Measurements from ENCODE around the gene NFATC1. TPM values are rescaled to one million over a fixed set of nuclear protein-coding genes. Genes with fewer than 3 reads are reported as not detected.

NFATC1 gene
- total and polyA plus RNA-seq, 8 donors, result 3.4 to 7.9 (median 4.4) TPM

- FAIRE-seq (no peak), DNase-seq (peak in 2 of 6 donors; percentile 4 to 21), ATAC-seq (no peak)
- no peaks in the 10 kb centered on the region for H3K36me3 ChIP-seq
- no peak overlapping the region for H3K27ac ChIP-seq
- peaks cover 0 to under 1% (median 0%) of the 10 kb centered on the region in 4 donors for H3K27me3 ChIP-seq
- no peak for TF ChIP-seq CTCF (IDR thresholded peaks at IDR 0.05)
- H3K9me3 ChIP-seq, result no peaks in the 10 kb centered on the region
- 72 to 73% methylated on average over 27 of the region's 27 CpGs for WGBS, 2 donors
- no peak overlapping the region for H3K4me3 ChIP-seq
- peaks cover 0 to 14% (median 10%) of the 10 kb centered on the region in 3 donors for H3K4me1 ChIP-seq
- intact Hi-C loops (cut with DNase I), result no loop called here
These were observed 1.6 kb downstream of the NFATC1 start for GRCh38 chr18:79397247-79397829.

DNA sequence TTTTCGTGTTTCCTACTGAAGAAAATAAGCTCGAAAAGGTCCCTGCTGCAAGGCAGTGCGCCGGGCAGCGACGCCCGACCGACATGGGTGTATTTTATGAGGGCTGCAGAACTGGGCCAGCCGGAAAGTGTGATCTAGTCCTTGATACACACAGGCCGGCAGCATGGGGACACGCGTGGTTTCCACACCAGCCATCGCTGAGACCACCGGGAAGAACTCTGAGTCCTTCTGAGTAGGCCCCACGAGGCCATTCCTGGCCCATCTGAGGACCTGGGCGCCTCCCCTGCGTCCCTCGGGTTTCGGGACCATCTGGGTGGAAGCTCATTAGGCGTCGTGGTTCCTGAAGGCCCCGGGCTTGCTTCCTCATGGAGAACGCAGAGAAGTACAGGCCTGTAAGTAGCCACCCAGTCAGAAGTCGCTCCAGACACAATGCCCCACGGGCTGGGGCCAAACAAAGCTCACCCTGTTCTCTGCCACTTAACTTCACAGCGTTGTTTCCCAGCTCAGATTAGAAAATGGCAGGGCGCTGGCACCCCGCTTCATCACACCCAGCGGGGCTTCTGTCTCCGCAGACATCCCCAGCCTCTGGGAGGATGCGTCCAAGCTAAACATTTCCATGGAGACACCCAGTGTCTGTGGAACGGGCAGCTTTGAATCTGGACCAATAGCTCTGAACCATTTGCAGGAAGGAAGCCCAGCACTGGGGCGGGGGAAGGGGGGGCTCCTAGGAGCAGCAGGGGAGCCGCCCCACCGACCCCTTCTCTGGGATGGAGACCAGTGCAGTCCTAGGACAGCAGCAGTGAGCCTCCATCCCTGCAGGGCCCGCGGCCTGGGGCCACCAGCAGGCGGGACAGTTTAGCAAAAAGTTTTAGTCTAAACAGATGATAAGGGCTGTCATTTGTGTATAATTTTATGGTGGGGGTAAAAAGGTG is 2.4 kb downstream of the NFATC1 start:
- peaks cover 3 to 11% (median 10%) of the 10 kb centered on the region in 3 donors for H3K4me1 ChIP-seq
- no peak overlapping the region for H3K4me3 ChIP-seq
- ATAC-seq (no peak), DNase-seq (peak in 3 of 6 donors; percentile 24 to 56 (median 51)), FAIRE-seq (no peak)
- no peaks in the 10 kb centered on the region for H3K27me3 ChIP-seq
- no peak overlapping the region for H3K27ac ChIP-seq
- intact Hi-C loops (cut with DNase I), result no loop called here
- H3K36me3 ChIP-seq, result no peaks in the 10 kb centered on the region
- WGBS, 2 donors, result 82 to 83% methylated on average over 38 of the region's 38 CpGs
- no peaks in the 10 kb centered on the region for H3K9me3 ChIP-seq
- no peak for TF ChIP-seq CTCF (IDR thresholded peaks at IDR 0.05)

- no peaks in the 10 kb centered on the region for H3K9me3 ChIP-seq
- TF ChIP-seq CTCF (IDR thresholded peaks at IDR 0.05), result no peak
- peaks cover 3 to 7% (median 7%) of the 10 kb centered on the region in 3 donors for H3K4me1 ChIP-seq
- DNase-seq (peak in 3 of 6 donors; percentile 42 to 78 (median 69)), FAIRE-seq (no peak), ATAC-seq (peak in 2 of 4 donors; percentile 1 to 12)
- H3K4me3 ChIP-seq, result peak overlapping the region; percentile 75 to 86 (median 80)
- H3K36me3 ChIP-seq, result no peaks in the 10 kb centered on the region
- H3K27ac ChIP-seq, result peak overlapping the region in 1 of 4 donors; percentile 5
- intact Hi-C loops (cut with DNase I), result no loop called here
- WGBS, 2 donors, result 18 to 26% methylated on average over 63 to 79 of the region's 79 CpGs
- H3K27me3 ChIP-seq, result no peaks in the 10 kb centered on the region
These were observed 3.7 kb downstream of the NFATC1 start for GRCh38 chr18:79399275-79400081.

DNA sequence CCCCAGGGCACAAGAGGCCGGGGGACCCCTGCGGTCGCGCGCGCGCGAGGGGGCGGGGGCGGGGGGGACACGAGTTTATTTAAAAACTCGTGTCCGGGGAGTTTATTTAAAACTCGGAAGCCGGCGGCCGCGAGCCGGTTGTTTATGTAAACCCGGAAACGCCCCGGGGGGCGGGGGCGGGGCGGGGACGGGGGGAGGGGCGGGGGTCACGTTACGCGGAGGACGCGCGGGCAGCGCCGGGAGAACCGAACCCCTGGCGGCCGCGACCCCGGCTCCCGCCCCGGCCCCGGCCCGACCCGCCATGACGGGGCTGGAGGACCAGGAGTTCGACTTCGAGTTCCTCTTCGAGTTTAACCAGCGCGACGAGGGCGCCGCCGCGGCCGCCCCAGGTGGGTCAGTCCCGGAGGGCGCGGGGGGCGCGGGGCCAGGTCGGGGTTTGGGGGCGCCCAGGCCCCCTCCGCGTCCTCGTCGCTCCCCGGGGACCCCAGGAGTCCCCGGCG is 4.4 kb downstream of the NFATC1 start:
- peak overlapping the region in 3 of 4 donors; percentile 33 to 46 (median 44) for H3K27ac ChIP-seq
- FAIRE-seq (no peak), ATAC-seq (peak; percentile 55 to 77 (median 59)), DNase-seq (peak; percentile 43 to 83 (median 70))
- H3K27me3 ChIP-seq, result no peaks in the 10 kb centered on the region
- peaks cover 0 to 3% (median under 1%) of the 10 kb centered on the region in 3 donors for H3K4me1 ChIP-seq
- no peak for TF ChIP-seq CTCF (IDR thresholded peaks at IDR 0.05)
- intact Hi-C loops (cut with DNase I), result no loop called here
- 1 to 2% methylated on average over 55 to 71 of the region's 71 CpGs for WGBS, 2 donors
- H3K4me3 ChIP-seq, result peak overlapping the region; percentile 75 to 86 (median 80)
- no peaks in the 10 kb centered on the region for H3K9me3 ChIP-seq
- no peaks in the 10 kb centered on the region for H3K36me3 ChIP-seq
